HepG2 (cell line): ENCODE measurements around the gene ERP27.

ENCODE experiments used
- BHLHE40 ChIP-seq: IDR thresholded peaks from 2 replicates; pipeline ENCODE4 v1.6.1; 2011; ENCODE audit warnings: low read length, improper control_type of control experiment
- EP300 ChIP-seq, 3 experiments: sonication (generic) in 1 of 3; formaldehyde crosslinking in 1 of 3; IDR thresholded peaks; 2 replicates each; pipeline versions ENCODE4 v1.5.1 to v1.6.1; 2011 to 2020; ENCODE audit warnings: low read depth in 2 of 3, low read length in 2 of 3, borderline replicate concordance in 1 of 3, improper control_type of control experiment in 1 of 3, mild to moderate bottlenecking in 1 of 3, missing genetic modification reagents in 1 of 3, moderate library complexity in 1 of 3
- FOXA1 ChIP-seq, 2 experiments: fragments of 450-650 bp in 1 of 2; sonication (generic) in 1 of 2; formaldehyde crosslinking in 1 of 2; IDR thresholded peaks; 2 replicates each; pipeline versions ENCODE4 v1.4.0 to v1.6.1; 2016 to 2020; ENCODE audit warnings: missing genetic modification reagents in 1 of 2
- KLF13 ChIP-seq: sonication (generic); formaldehyde crosslinking; IDR thresholded peaks from 2 replicates; pipeline ENCODE4 v1.4.0; 2020; ENCODE audit warnings: mild to moderate bottlenecking, missing genetic modification reagents
- RAD21 ChIP-seq: fragments of 450-650 bp; formaldehyde crosslinking; IDR thresholded peaks from 2 replicates; pipeline ENCODE4 v1.5.0; 2020; ENCODE audit warnings: mild to moderate bottlenecking
- TBP ChIP-seq: sonication (generic); formaldehyde crosslinking; IDR thresholded peaks from 2 replicates; pipeline ENCODE4 v1.5.0; 2020; ENCODE audit warnings: missing genetic modification reagents
- ZBTB21 ChIP-seq: sonication (generic); formaldehyde crosslinking; IDR thresholded peaks from 2 replicates; pipeline ENCODE4 v1.4.0; 2020; ENCODE audit warnings: missing genetic modification reagents
- ZKSCAN1 ChIP-seq: fragments of 150-350 bp; IDR thresholded peaks from 2 replicates; pipeline ENCODE4 v1.6.1; 2014; ENCODE audit warnings: low read length
- ZMYM3 ChIP-seq: sonication (generic); formaldehyde crosslinking; IDR thresholded peaks from 2 replicates; pipeline ENCODE4 v1.5.1; 2020; ENCODE audit warnings: mild to moderate bottlenecking, missing genetic modification reagents
- ZNF446 ChIP-seq: sonication (generic); formaldehyde crosslinking; IDR thresholded peaks from 2 replicates; pipeline ENCODE4 v1.5.0; 2020; ENCODE audit warnings: mild to moderate bottlenecking, missing genetic modification reagents
- ZNF768 ChIP-seq: sonication (generic); formaldehyde crosslinking; IDR thresholded peaks from 2 replicates; pipeline ENCODE4 v1.4.0; 2020; ENCODE audit warnings: missing genetic modification reagents
- TF ChIP-seq, protein P1 (sequence below): sonication (generic); formaldehyde crosslinking; IDR thresholded peaks from 2 replicates; pipeline ENCODE4 v1.5.0; 2020; ENCODE audit warnings: mild to moderate bottlenecking, missing genetic modification reagents, moderate library complexity
- TF ChIP-seq, protein P2 (sequence below): sonication (generic); formaldehyde crosslinking; IDR thresholded peaks from 2 replicates; pipeline ENCODE4 v1.4.0; 2020; ENCODE audit warnings: missing genetic modification reagents
- TF ChIP-seq, protein P3 (sequence below): sonication (generic); formaldehyde crosslinking; IDR thresholded peaks from 2 replicates; pipeline ENCODE4 v1.8.1; 2022; ENCODE audit warnings: low read depth, mild to moderate bottlenecking, missing genetic modification reagents

DNA sequence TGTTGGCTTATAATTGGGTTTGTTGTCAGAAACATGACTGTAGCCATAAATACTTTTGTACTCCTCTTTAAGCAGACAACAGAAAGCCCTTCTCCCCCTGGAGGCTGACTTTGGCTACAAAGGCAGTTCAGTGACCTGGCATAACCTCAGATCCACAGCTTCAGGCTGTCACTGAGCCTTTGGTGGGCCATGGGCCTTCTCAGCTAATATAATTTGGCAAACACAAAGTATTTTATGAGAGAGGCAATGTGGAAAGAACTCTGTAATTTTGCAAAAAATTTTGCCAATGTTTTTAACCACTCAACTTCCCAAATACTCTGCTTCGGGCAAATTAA lies 37.1 kb downstream of the ERP27 start:
- TF ChIP-seq EP300 (IDR thresholded peaks at IDR 0.05; ENCODE audit: low read depth in 2 of 2, low read length in 2 of 2) (no peak), EP300 (CRISPR knock-in tag; IDR thresholded peaks at IDR 0.05; ENCODE audit: borderline replicate concordance) (no peak), RAD21 (CRISPR knock-in tag) (no peak), KLF13 (CRISPR knock-in tag) (no peak), BHLHE40 (no peak), ZKSCAN1 (no peak), ZMYM3 (CRISPR knock-in tag) (no peak), ZNF768 (CRISPR knock-in tag) (no peak), ZNF446 (no peak), ZBTB21 (CRISPR knock-in tag) (no peak), FOXA1 (IDR thresholded peaks at IDR 0.05) (no peak), FOXA1 (CRISPR knock-in tag; IDR thresholded peaks at IDR 0.05) (no peak), TBP (CRISPR knock-in tag) (no peak)
- TF ChIP-seq, protein P1, sequence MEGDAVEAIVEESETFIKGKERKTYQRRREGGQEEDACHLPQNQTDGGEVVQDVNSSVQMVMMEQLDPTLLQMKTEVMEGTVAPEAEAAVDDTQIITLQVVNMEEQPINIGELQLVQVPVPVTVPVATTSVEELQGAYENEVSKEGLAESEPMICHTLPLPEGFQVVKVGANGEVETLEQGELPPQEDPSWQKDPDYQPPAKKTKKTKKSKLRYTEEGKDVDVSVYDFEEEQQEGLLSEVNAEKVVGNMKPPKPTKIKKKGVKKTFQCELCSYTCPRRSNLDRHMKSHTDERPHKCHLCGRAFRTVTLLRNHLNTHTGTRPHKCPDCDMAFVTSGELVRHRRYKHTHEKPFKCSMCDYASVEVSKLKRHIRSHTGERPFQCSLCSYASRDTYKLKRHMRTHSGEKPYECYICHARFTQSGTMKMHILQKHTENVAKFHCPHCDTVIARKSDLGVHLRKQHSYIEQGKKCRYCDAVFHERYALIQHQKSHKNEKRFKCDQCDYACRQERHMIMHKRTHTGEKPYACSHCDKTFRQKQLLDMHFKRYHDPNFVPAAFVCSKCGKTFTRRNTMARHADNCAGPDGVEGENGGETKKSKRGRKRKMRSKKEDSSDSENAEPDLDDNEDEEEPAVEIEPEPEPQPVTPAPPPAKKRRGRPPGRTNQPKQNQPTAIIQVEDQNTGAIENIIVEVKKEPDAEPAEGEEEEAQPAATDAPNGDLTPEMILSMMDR (CRISPR knock-in tag): no peak
- TF ChIP-seq, protein P2, sequence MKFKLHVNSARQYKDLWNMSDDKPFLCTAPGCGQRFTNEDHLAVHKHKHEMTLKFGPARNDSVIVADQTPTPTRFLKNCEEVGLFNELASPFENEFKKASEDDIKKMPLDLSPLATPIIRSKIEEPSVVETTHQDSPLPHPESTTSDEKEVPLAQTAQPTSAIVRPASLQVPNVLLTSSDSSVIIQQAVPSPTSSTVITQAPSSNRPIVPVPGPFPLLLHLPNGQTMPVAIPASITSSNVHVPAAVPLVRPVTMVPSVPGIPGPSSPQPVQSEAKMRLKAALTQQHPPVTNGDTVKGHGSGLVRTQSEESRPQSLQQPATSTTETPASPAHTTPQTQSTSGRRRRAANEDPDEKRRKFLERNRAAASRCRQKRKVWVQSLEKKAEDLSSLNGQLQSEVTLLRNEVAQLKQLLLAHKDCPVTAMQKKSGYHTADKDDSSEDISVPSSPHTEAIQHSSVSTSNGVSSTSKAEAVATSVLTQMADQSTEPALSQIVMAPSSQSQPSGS (CRISPR knock-in tag): no peak
- TF ChIP-seq, protein P3, sequence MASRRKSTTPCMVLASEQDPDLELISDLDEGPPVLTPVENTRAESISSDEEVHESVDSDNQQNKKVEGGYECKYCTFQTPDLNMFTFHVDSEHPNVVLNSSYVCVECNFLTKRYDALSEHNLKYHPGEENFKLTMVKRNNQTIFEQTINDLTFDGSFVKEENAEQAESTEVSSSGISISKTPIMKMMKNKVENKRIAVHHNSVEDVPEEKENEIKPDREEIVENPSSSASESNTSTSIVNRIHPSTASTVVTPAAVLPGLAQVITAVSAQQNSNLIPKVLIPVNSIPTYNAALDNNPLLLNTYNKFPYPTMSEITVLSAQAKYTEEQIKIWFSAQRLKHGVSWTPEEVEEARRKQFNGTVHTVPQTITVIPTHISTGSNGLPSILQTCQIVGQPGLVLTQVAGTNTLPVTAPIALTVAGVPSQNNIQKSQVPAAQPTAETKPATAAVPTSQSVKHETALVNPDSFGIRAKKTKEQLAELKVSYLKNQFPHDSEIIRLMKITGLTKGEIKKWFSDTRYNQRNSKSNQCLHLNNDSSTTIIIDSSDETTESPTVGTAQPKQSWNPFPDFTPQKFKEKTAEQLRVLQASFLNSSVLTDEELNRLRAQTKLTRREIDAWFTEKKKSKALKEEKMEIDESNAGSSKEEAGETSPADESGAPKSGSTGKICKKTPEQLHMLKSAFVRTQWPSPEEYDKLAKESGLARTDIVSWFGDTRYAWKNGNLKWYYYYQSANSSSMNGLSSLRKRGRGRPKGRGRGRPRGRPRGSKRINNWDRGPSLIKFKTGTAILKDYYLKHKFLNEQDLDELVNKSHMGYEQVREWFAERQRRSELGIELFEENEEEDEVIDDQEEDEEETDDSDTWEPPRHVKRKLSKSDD (CRISPR knock-in tag): no peak
